WERI-Rb-1 (cell line): ENCODE data around the gene PARVB.
A peak's percentile ranks its signal among the peaks of the same experiment; 100 is the strongest.

Experiments
- DNase-seq: peaks from one replicate; pipeline ENCODE4 v3.0.0-alpha.2; 2020
- H3K27ac ChIP-seq: fragments of 250-450 bp; sonication (Bioruptor Pico); 2 replicates; pipeline ENCODE4 v1.5.1; 2020; ENCODE audit warnings: mild to moderate bottlenecking, moderate library complexity
- H3K27me3 ChIP-seq: fragments of 250-450 bp; sonication (Bioruptor Pico); 2 replicates; pipeline ENCODE4 v1.5.1; 2021; ENCODE audit warnings: mild to moderate bottlenecking, low read depth, moderate library complexity; ENCODE audit not compliant: insufficient read depth, severe bottlenecking
- H3K36me3 ChIP-seq: fragments of 250-450 bp; sonication (Bioruptor Pico); 2 replicates; pipeline ENCODE4 v1.5.1; 2020; ENCODE audit warnings: mild to moderate bottlenecking, moderate library complexity
- H3K4me3 ChIP-seq: 2 replicates; pipeline ENCODE4 v1.5.1; 2011; ENCODE audit warnings: low read depth, mild to moderate bottlenecking, control low read depth, low read length
- H3K9me3 ChIP-seq: fragments of 250-450 bp; sonication (Bioruptor Pico); 2 replicates; pipeline ENCODE4 v1.5.1; 2021; ENCODE audit warnings: mild to moderate bottlenecking, moderate library complexity; ENCODE audit not compliant: severe bottlenecking
- CTCF ChIP-seq: IDR thresholded peaks from 2 replicates; pipeline ENCODE4 v1.5.1; 2011; ENCODE audit warnings: low read depth, mild to moderate bottlenecking, control low read depth, inconsistent platforms, low read length

The PARVB gene

DNA sequence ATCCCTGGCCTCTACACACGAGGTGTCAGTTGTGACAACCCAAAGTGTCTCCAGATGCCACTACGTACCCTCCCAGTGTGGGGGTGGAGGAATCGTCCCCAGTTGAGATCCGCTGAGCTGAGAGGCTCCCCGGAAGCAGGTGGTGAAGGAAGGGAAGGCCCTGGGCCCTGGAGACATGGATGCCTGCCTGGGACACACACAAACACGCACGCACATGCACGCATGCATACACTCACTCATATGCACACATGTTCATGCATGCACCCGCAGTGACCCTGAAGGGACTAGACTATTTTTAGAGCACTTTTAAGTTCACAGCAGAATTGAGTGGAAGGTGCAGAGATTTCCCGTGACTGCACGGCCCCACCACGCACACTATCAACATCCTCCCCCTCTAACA is 50.9 kb downstream of the PARVB start:
- no peak for DNase-seq
- Histone ChIP-seq H3K36me3 (no peaks in the 10 kb centered on the region), H3K4me3 (no peak overlapping the region), H3K9me3 (no peaks in the 10 kb centered on the region), H3K27ac (no peak overlapping the region), H3K27me3 (no peaks in the 10 kb centered on the region)
- no peak for TF ChIP-seq CTCF

- no peak overlapping the region for H3K4me3 ChIP-seq
Observed at GRCh38 chr22:44075670-44076069, 51.6 kb downstream of the PARVB start.

DNA sequence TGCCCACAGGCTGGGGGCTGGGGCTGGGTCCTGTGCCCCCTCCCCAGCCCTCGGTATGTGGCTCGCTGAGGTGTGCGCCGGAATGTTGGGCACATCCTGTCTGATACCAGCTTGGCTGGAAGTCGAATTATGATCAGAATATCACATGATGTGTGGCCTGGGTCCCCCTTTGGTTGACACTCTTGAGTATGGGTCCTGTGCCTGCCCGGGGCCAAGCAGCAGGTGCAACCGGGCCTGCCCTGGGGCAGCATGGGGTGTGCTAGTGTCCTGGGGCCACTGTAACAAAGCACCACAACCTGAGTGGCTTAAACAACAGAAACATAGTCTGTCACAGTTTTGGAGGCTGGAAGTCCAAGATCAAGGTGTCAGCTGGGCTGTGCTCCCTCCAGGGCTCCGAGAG is 52.7 kb downstream of the PARVB start:
- Histone ChIP-seq H3K27me3 (no peaks in the 10 kb centered on the region), H3K36me3 (no peaks in the 10 kb centered on the region), H3K4me3 (no peak overlapping the region), H3K9me3 (no peaks in the 10 kb centered on the region), H3K27ac (no peak overlapping the region)
- TF ChIP-seq CTCF: no peak
- no peak for DNase-seq

More at GRCh38 chr22:44075670-44076069, 51.6 kb downstream of the PARVB start:
- H3K36me3 ChIP-seq: no peaks in the 10 kb centered on the region
- no peak overlapping the region for H3K27ac ChIP-seq
- TF ChIP-seq CTCF: no peak
- no peak for DNase-seq
- H3K27me3 ChIP-seq: no peaks in the 10 kb centered on the region
- no peaks in the 10 kb centered on the region for H3K9me3 ChIP-seq

- Histone ChIP-seq H3K27ac (peak overlapping the region; percentile 56), H3K9me3 (no peaks in the 10 kb centered on the region), H3K4me3 (peak overlapping the region; percentile 34), H3K36me3 (no peaks in the 10 kb centered on the region), H3K27me3 (no peaks in the 10 kb centered on the region)
- peak; percentile 92 for TF ChIP-seq CTCF
- peak; percentile 93 for DNase-seq
Observed at GRCh38 chr22:44080936-44081861, 57.1 kb downstream of the PARVB start.

GRCh38 chr22:44082801-44083200 is 58.7 kb downstream of the PARVB start:
- no peak overlapping the region for H3K4me3 ChIP-seq
- H3K9me3 ChIP-seq: no peaks in the 10 kb centered on the region
- H3K27ac ChIP-seq: no peak overlapping the region
- H3K36me3 ChIP-seq: no peaks in the 10 kb centered on the region
- H3K27me3 ChIP-seq: no peaks in the 10 kb centered on the region
- TF ChIP-seq CTCF: no peak
- DNase-seq: no peak
